Neutrophil (primary cell): ENCODE results near the gene KIF25.

ENCODE experiments used
- H3K27ac ChIP-seq: fragments of 200-600 bp; sonication (generic); 2 replicates; pipeline ENCODE4 v1.5.1; 2016; ENCODE audit warnings: mild to moderate bottlenecking, moderate library complexity
- H3K27me3 ChIP-seq: fragments of 200-600 bp; sonication (generic); 2 replicates; pipeline ENCODE4 v1.6.0; 2016; ENCODE audit warnings: mild to moderate bottlenecking
- H3K36me3 ChIP-seq: fragments of 200-600 bp; sonication (generic); 2 replicates; pipeline ENCODE4 v1.5.1; 2017
- H3K4me1 ChIP-seq, 2 experiments: fragments of 200-600 bp in 1 of 2; sonication (generic) in 1 of 2; 1 replicate in 1 of 2; 2 replicates in 1 of 2; pipeline versions ENCODE4 v1.5.1 to v1.6.1; 2013 to 2016; ENCODE audit warnings: low read depth in 1 of 2, low read length in 1 of 2, mild to moderate bottlenecking in 1 of 2, moderate library complexity in 1 of 2; ENCODE audit not compliant: control insufficient read depth in 1 of 2, insufficient read depth in 1 of 2
- H3K4me3 ChIP-seq, 2 experiments: fragments of 200-600 bp in 1 of 2; sonication (generic) in 1 of 2; 1 replicate in 1 of 2; 2 replicates in 1 of 2; pipeline ENCODE4 v1.5.1; 2013 to 2016; ENCODE audit warnings: low read depth in 1 of 2, low read length in 1 of 2, mild to moderate bottlenecking in 1 of 2, moderate library complexity in 1 of 2
- H3K9me3 ChIP-seq: fragments of 200-600 bp; sonication (generic); 2 replicates; pipeline ENCODE4 v1.5.1; 2016
- CTCF ChIP-seq: fragments of 200-600 bp; sonication (generic); IDR thresholded peaks from 2 replicates; pipeline ENCODE4 v1.5.1; 2016; ENCODE audit warnings: antibody characterized with exemption

KIF25 gene

GRCh38 chr6:168040856-168041496, 43.5 kb downstream of the KIF25 start:
- Histone ChIP-seq H3K27me3 (peaks cover 19% of the 10 kb centered on the region), H3K36me3 (no peaks in the 10 kb centered on the region), H3K4me1 (no peaks in the 10 kb centered on the region), H3K4me3 (no peak overlapping the region), H3K9me3 (peaks cover 20% of the 10 kb centered on the region), H3K27ac (no peak overlapping the region)
- no peak for TF ChIP-seq CTCF

GRCh38 chr6:168041928-168042327, 44.5 kb downstream of the KIF25 start:
- H3K4me1 ChIP-seq: no peaks in the 10 kb centered on the region
- peaks cover 20% of the 10 kb centered on the region for H3K9me3 ChIP-seq
- no peak for TF ChIP-seq CTCF
- H3K36me3 ChIP-seq: no peaks in the 10 kb centered on the region
- H3K27me3 ChIP-seq: peaks cover 10% of the 10 kb centered on the region
- no peak overlapping the region for H3K27ac ChIP-seq
- H3K4me3 ChIP-seq: no peak overlapping the region

- Histone ChIP-seq H3K4me3 (no peak overlapping the region), H3K27me3 (peaks cover 3% of the 10 kb centered on the region), H3K4me1 (no peaks in the 10 kb centered on the region), H3K9me3 (peaks cover 20% of the 10 kb centered on the region), H3K27ac (no peak overlapping the region), H3K36me3 (no peaks in the 10 kb centered on the region)
- no peak for TF ChIP-seq CTCF
Measured at GRCh38 chr6:168042426-168043192, 45.1 kb downstream of the KIF25 start.

- H3K36me3 ChIP-seq: no peaks in the 10 kb centered on the region
- no peak overlapping the region for H3K27ac ChIP-seq
- no peak for TF ChIP-seq CTCF
- H3K4me3 ChIP-seq: no peak overlapping the region
- H3K4me1 ChIP-seq: no peaks in the 10 kb centered on the region
- H3K9me3 ChIP-seq: peaks cover 20% of the 10 kb centered on the region
- H3K27me3 ChIP-seq: no peaks in the 10 kb centered on the region
Measured at GRCh38 chr6:168043193-168043847, 45.8 kb downstream of the KIF25 start.

- TF ChIP-seq CTCF: no peak
- peaks cover 20% of the 10 kb centered on the region for H3K9me3 ChIP-seq
- H3K36me3 ChIP-seq: no peaks in the 10 kb centered on the region
- no peaks in the 10 kb centered on the region for H3K27me3 ChIP-seq
- H3K4me1 ChIP-seq: no peaks in the 10 kb centered on the region
- no peak overlapping the region for H3K4me3 ChIP-seq
- H3K27ac ChIP-seq: no peak overlapping the region
Measured at GRCh38 chr6:168043848-168044415, 46.5 kb downstream of the KIF25 start.
